GM12865 (cell line): Measurements from ENCODE around the gene ABCG8.

Experiments
- DNase-seq: peaks from one replicate; pipeline ENCODE4 v3.0.0; 2010; ENCODE audit warnings: low read depth
- H3K4me3 ChIP-seq: 2 replicates; pipeline ENCODE4 v1.5.1; 2011; ENCODE audit warnings: mild to moderate bottlenecking, low read depth, low read length, control low read depth
- CTCF ChIP-seq: IDR thresholded peaks from 2 replicates; pipeline ENCODE4 v1.5.1; 2011; ENCODE audit warnings: low read length, control low read depth, low read depth, inconsistent platforms; ENCODE audit not compliant: insufficient read depth; ENCODE audit errors: missing control alignments

The ABCG8 gene

DNA sequence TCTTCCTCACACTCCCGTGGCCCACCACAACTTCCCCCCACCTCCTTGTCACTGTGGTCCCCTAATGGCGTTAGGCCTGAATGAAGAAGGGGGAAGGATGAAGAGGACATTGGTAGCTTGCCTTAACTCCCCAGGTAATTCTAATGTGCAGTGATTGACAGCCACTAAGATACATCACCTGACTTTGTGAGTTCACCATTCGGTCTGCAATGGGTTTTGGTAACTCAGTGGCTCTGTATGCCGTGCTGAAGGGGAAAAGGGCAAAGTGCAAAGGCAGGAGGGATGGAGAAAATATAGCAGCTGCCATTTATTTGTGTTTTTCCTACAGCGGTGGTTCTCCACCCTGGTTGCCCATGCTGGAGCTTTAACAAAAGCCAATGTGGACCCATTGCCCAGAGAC, 42.2 kb downstream of the ABCG8 start:
- no peak overlapping the region for H3K4me3 ChIP-seq
- TF ChIP-seq CTCF, result no peak
- no peak for DNase-seq

GRCh38 chr2:43882312-43882711, 43.5 kb downstream of the ABCG8 start:
- no peak overlapping the region for H3K4me3 ChIP-seq
- DNase-seq, result no peak
- no peak for TF ChIP-seq CTCF

DNA sequence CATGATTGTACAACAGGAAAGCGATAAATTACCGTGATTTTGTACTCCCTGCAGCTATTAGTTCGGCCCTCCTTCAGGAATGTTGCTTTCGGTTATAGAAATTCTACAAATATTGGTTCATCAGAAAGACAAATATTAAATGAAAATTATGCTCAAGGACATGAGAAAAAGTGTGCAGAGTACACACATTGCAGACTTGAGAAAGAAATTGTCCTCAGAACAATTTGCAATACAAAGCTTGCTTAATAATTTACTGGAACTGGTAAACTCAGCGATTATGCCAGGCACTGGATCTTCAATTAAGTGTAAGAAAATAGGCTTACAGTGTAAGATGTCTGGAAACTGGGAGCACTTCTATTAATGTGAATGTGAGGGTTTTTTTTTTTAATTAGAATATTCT, 45.9 kb downstream of the ABCG8 start:
- H3K4me3 ChIP-seq, result no peak overlapping the region
- TF ChIP-seq CTCF, result no peak
- DNase-seq, result no peak

DNA sequence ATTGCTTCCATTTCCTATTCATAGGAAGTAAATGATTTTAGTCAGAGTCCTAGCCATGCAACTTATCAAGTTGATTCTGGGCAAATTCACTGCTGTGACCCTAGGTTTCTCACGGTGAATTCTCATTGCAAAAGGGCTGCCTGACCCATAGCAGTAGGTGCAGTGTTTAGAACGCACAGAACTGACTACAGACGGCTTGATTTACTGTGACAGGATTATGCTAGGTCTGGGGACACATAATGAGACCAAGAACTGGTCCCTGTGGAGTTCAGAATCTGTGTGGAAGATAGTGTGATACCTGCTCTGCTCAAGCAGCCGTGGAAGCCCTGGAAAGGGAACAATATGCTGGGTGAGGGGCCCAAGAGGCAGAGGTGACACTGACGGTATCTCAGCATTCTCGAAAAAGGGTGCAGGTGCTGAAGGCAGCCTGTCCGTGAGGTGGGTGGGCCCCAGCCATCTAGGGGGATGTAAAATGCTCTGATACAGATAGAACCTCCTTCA, 46.4 kb downstream of the ABCG8 start:
- no peak for DNase-seq
- TF ChIP-seq CTCF, result no peak
- no peak overlapping the region for H3K4me3 ChIP-seq

DNA sequence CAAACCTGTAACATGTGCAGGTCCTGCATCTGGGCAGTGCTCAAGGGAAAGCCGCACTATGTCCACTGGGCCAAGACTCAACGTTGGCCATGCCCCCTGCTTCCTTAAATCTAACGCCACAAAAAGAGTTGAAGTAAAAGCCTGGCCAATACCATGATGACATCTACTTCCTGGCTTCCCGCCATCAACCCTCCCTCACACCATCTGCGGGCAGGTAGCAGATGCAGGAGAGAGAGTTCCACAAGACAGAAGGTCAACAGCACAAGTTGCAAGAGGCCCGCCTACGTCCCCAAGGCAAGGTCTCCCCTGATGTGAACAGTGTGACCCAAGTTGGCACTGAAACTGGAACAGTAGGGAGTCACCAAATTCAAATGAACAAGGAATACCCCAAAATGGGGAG, 48.4 kb downstream of the ABCG8 start:
- no peak overlapping the region for H3K4me3 ChIP-seq
- no peak for TF ChIP-seq CTCF
- no peak for DNase-seq

- TF ChIP-seq CTCF, result no peak
- no peak for DNase-seq
- no peak overlapping the region for H3K4me3 ChIP-seq
These were observed 50.6 kb downstream of the ABCG8 start for GRCh38 chr2:43889416-43889815.

- TF ChIP-seq CTCF, result no peak
- DNase-seq, result no peak
These were observed 52.1 kb downstream of the ABCG8 start for GRCh38 chr2:43890855-43891254.

More at GRCh38 chr2:43890855-43891254, 52.1 kb downstream of the ABCG8 start:
- H3K4me3 ChIP-seq, result no peak overlapping the region
